K562 (cell line): Measurements from ENCODE around the gene RNF151. TPM values are rescaled to one million over a fixed set of nuclear protein-coding genes. Genes with fewer than 3 reads are reported as not detected.

ENCODE experiments used
- ATAC-seq: fragments of 200-7000 bp; cut with Tn5 transposase; 3 replicates; pipeline ENCODE4 v1.9.1; 2020; ENCODE audit warnings: moderate library complexity
- BruUV-seq: library from RNA; stranded (reverse); fragments of 400-500 nt; replicated peaks from 2 replicates; lab custom pipeline; 2021; lab: Mats Ljungman, UMichigan
- CTCF ChIA-PET: fragments of 300-600 bp; formaldehyde crosslinking; extraction: SDS; loops from one replicate; lab custom pipeline; 2021; ENCODE audit warnings: low intra/inter-chr PET ratio; lab: Yijun Ruan, JAX
- POLR2A ChIA-PET: fragments of 300-600, 350-650 bp; sonication (Branson Sonifier 250); formaldehyde crosslinking; extraction: SDS; loops from one replicate; lab custom pipeline; 2021; ENCODE audit warnings: antibody characterized with exemption, inconsistent platforms; lab: Yijun Ruan, JAX
- DNase-seq, 4 experiments: peaks; one replicate each; pipeline versions ENCODE4 v3.0.0 to v3.0.0-alpha.2; 2011 to 2018; ENCODE audit warnings: low spot score in 3 of 4, mixed read lengths in 3 of 4; ENCODE audit errors: extremely low read depth in 1 of 4
- FAIRE-seq: peaks from 2 replicates; lab custom pipeline; 2011; peaks lifted over from hg19 to GRCh38; lab: Jason Lieb, UNC
- H2AFZ ChIP-seq: 2 replicates; pipeline ENCODE4 v1.6.0; 2011; ENCODE audit warnings: low read depth, low read length, control low read depth, inconsistent platforms
- H3K27ac ChIP-seq: fragments of 200-600 bp; 3 replicates; pipeline ENCODE4 v1.8.0; 2011; ENCODE audit warnings: low read depth, mild to moderate bottlenecking, control low read depth, inconsistent platforms, low read length, moderate library complexity, mixed read lengths; ENCODE audit errors: extremely low read depth
- H3K27me3 ChIP-seq, 2 experiments: fragments of 300-600 bp in 1 of 2; 2 replicates in 1 of 2; 3 replicates in 1 of 2; pipeline versions ENCODE4 v1.6.0 to v1.8.0; 2011; ENCODE audit warnings: inconsistent platforms in 2 of 2, low read length in 2 of 2, mild to moderate bottlenecking in 1 of 2, mixed read lengths in 1 of 2, moderate library complexity in 1 of 2; ENCODE audit not compliant: control insufficient read depth in 2 of 2, insufficient read depth in 2 of 2
- H3K36me3 ChIP-seq: fragments of 300-600 bp; 3 replicates; pipeline ENCODE4 v1.8.0; 2011; ENCODE audit warnings: mild to moderate bottlenecking, low read length, inconsistent platforms; ENCODE audit not compliant: control insufficient read depth, insufficient read depth
- H3K4me1 ChIP-seq, 2 experiments: fragments of 200-600 bp in 1 of 2; replicated peaks in 1 of 2; 2 replicates in 1 of 2; 3 replicates in 1 of 2; pipeline versions ENCODE4 v1.5.1 to v1.8.0; 2011; ENCODE audit warnings: inconsistent platforms in 2 of 2, low read length in 2 of 2, mild to moderate bottlenecking in 1 of 2, mixed read lengths in 1 of 2, moderate library complexity in 1 of 2; ENCODE audit not compliant: control insufficient read depth in 2 of 2, insufficient read depth in 2 of 2
- H3K4me2 ChIP-seq: 2 replicates; pipeline ENCODE4 v1.6.1; 2011; ENCODE audit warnings: low read length, control low read depth, inconsistent platforms, mixed read lengths; ENCODE audit not compliant: insufficient read depth
- H3K4me3 ChIP-seq: fragments of 200-600 bp; sonication (generic), shearing (Covaris generic); 2 replicates; pipeline ENCODE4 v1.5.1; 2016; ENCODE audit warnings: control low read depth, inconsistent platforms
- H3K79me2 ChIP-seq: fragments of 200-600 bp; 3 replicates; pipeline ENCODE4 v1.8.0; 2011; ENCODE audit warnings: low read length, inconsistent platforms; ENCODE audit not compliant: control insufficient read depth, insufficient read depth
- H3K9ac ChIP-seq, 2 experiments: 2 replicates each; pipeline versions ENCODE4 v1.6.0 to v1.6.1; 2011; ENCODE audit warnings: low read depth in 2 of 2, low read length in 2 of 2, control low read depth in 1 of 2, inconsistent platforms in 1 of 2, mild to moderate bottlenecking in 1 of 2, mixed read lengths in 1 of 2; ENCODE audit not compliant: insufficient read depth in 1 of 2
- H3K9me1 ChIP-seq: one replicate; pipeline ENCODE4 v1.6.0; 2011; ENCODE audit warnings: inconsistent platforms, mild to moderate bottlenecking, low read length, moderate library complexity; ENCODE audit not compliant: control insufficient read depth, insufficient read depth
- H3K9me3 ChIP-seq: replicated peaks from 2 replicates; pipeline ENCODE4 v1.5.1; 2011; ENCODE audit warnings: low read depth, low read length, inconsistent platforms; ENCODE audit not compliant: control insufficient read depth, insufficient read depth
- H4K20me1 ChIP-seq: replicated peaks from 2 replicates; pipeline ENCODE4 v1.6.1; 2011; ENCODE audit warnings: low read length, inconsistent platforms, mixed read lengths; ENCODE audit not compliant: control insufficient read depth, insufficient read depth
- ARID4B ChIP-seq: sonication (generic); formaldehyde crosslinking; IDR thresholded peaks from 2 replicates; pipeline ENCODE4 v1.8.0; 2022; ENCODE audit warnings: mild to moderate bottlenecking, missing genetic modification reagents
- CUX1 ChIP-seq: fragments of 200-800 bp; sonication (Bioruptor generic); IDR thresholded peaks from 2 replicates; pipeline ENCODE4 v1.6.1; 2016; ENCODE audit warnings: missing genetic modification characterization, missing compliant biosample characterization
- NFIC ChIP-seq: fragments of 450-650 bp; IDR thresholded peaks from 2 replicates; pipeline ENCODE4 v1.6.1; 2017; ENCODE audit warnings: mild to moderate bottlenecking, inconsistent platforms
- ZNF274 ChIP-seq: IDR thresholded peaks from 2 replicates; pipeline ENCODE4 v1.6.1; 2011; ENCODE audit warnings: low read depth, mild to moderate bottlenecking, low read length, moderate library complexity, borderline replicate concordance
- WGBS: fragments of 100-300 bp; shearing (Covaris generic); methylation state at CpG from one replicate; pipeline ENCODE4 v1.1.6; 2016; ENCODE audit warnings: low coverage, mixed read lengths; ENCODE audit not compliant: insufficient coverage; ENCODE audit errors: missing lambda C conversion rate; 5-methylcytosine and 5-hydroxymethylcytosine counted together
- in situ Hi-C: fragments of 300-500 bp; cut with MboI; formaldehyde crosslinking; loops from 4 replicates; pipeline ENCODE4 v1.15.0; 2018; ENCODE audit warnings: inconsistent platforms, mixed read lengths
- intact Hi-C: fragments of 100-400 bp; cut with micrococcal nuclease; formaldehyde crosslinking; loops from 2 replicates; pipeline ENCODE4 v1.14.2; 2022
- polyA plus RNA-seq, 8 experiments: library from polyadenylated mRNA; depleted of rRNA in 4 of 8; stranded (reverse) in 5 of 8; unstranded in 3 of 8; fragments of >200 nt; fragmentation: Nextera tagmentation in 2 of 8; fragmentation: Illumina TruSeq in 1 of 8; extraction: Ambion mirVana in 2 of 8; extraction: Trizol in 1 of 8; gene quantifications; 2 replicates each; pipeline versions ENCODE4 v1.2.1 to v1.2.3, GENCODE V29; 2011 to 2014; ENCODE audit warnings: inconsistent platforms in 1 of 8, missing spikeins in 1 of 8
- total RNA-seq, 7 experiments: library from RNA; depleted of rRNA in 6 of 7; stranded (reverse); fragments of >200 nt in 6 of 7; fragmentation: Illumina TruSeq in 2 of 7; extraction: Trizol in 2 of 7; gene quantifications; 2 replicates each; pipeline versions ENCODE4 v1.2.1 to v1.2.3, GENCODE V29; 2011 to 2021; ENCODE audit warnings: low replicate concordance in 1 of 7

The RNF151 gene
- total and polyA plus RNA-seq, 9 of the 15 experiments (the other 6 are each of a cell fraction or from before 2014, with no cell fraction given): not detected

- no peak for TF ChIP-seq CUX1 (CRISPR knock-in tag)
Measured at GRCh38 chr16:1924095-1924494, 42.6 kb upstream of the RNF151 start (continued).

- no TSS peak for BruUV-seq
- FAIRE-seq (no peak), ATAC-seq (no peak), DNase-seq (no peak)
- H3K4me2 ChIP-seq: no peak overlapping the region
- no peaks in the 10 kb centered on the region for H4K20me1 ChIP-seq
- no peaks in the 10 kb centered on the region for H3K79me2 ChIP-seq
- H3K27ac ChIP-seq: no peak overlapping the region
- 50% methylated on average over 7 of the region's 11 CpGs for WGBS
- no peaks in the 10 kb centered on the region for H3K9me3 ChIP-seq
- H2AFZ ChIP-seq: no peak overlapping the region
- H3K9me1 ChIP-seq: no peaks in the 10 kb centered on the region
- H3K4me1 ChIP-seq: peaks cover 10 to 40% of the 10 kb centered on the region in 2 experiments; a peak in 4 of 5 replicates
- peak overlapping the region in 1 of 2 experiments; percentile 85; a peak in 2 of 4 replicates for H3K9ac ChIP-seq
- ChIA-PET CTCF (no interaction called here), POLR2A (no interaction called here)
- H3K4me3 ChIP-seq: no peak overlapping the region
- intact Hi-C loops (no loop called here), in situ Hi-C loops (no loop called here)
- H3K36me3 ChIP-seq: no peaks in the 10 kb centered on the region
- H3K27me3 ChIP-seq: no peaks in the 10 kb centered on the region
- no peak for TF ChIP-seq ARID4B (CRISPR knock-in tag)
- peak; percentile 73 for TF ChIP-seq NFIC
- no peak for TF ChIP-seq ZNF274
Measured at GRCh38 chr16:1926271-1926670, 40.4 kb upstream of the RNF151 start.
